Stimulated activated naive CD8-positive, alpha-beta T cell treated with anti-CD3 and anti-CD28 coated beads, Interleukin-15, Interleukin-2, amounts not matched to agents 100 U/mL and 50 U/mL, for 24 hours (primary cell): ENCODE data around the gene PRLR.
"Not testable (repeated sequence)": the region's sequence is repeated elsewhere in the genome, so short reads cannot be mapped to it uniquely, and the experiment has no call there.

Experiments
- ATAC-seq: fragments of 150-1000 bp; cut with Tn5 transposase; one replicate; pipeline ENCODE4 v1.10.0; 2021
- DNase-seq: peaks from one replicate; pipeline ENCODE4 v3.0.0; 2021

The PRLR gene

GRCh38 chr5:35230038-35230611 is at the start of gene PRLR:
PRLR (minus strand) TSS chr5:35230487; CDS start chr5:35089620, 140,867 bp downstream.
- DNase-seq (peak; percentile 5), ATAC-seq (no peak)

- ATAC-seq (no peak), DNase-seq (no peak)
Observed at GRCh38 chr5:35274839-35275509, 44.7 kb upstream of the PRLR start.

- no peak for DNase-seq
Observed at GRCh38 chr5:35269006-35269405, 38.7 kb upstream of the PRLR start.

GRCh38 chr5:35266276-35266675 is 36.0 kb upstream of the PRLR start:
- no peak for ATAC-seq
- DNase-seq, result no peak

More at GRCh38 chr5:35269006-35269405, 38.7 kb upstream of the PRLR start:
- ATAC-seq, result no peak

- ATAC-seq (no peak), DNase-seq (no peak)
Observed at GRCh38 chr5:35264509-35264908, 34.2 kb upstream of the PRLR start.

- DNase-seq (no peak), ATAC-seq (no peak)
Observed at GRCh38 chr5:35263266-35263877, 33.1 kb upstream of the PRLR start.

- DNase-seq, result no peak
- ATAC-seq, result no peak
Observed at GRCh38 chr5:35253582-35253981, 23.3 kb upstream of the PRLR start.

GRCh38 chr5:35252963-35253362 is 22.7 kb upstream of the PRLR start:
- DNase-seq, result no peak
- ATAC-seq, result no peak

- DNase-seq, result no peak
Observed at GRCh38 chr5:35248843-35249780, 18.8 kb upstream of the PRLR start.

GRCh38 chr5:35247648-35248034 is 17.4 kb upstream of the PRLR start:
- no peak for DNase-seq
- no peak for ATAC-seq

More at GRCh38 chr5:35248843-35249780, 18.8 kb upstream of the PRLR start:
- ATAC-seq, result no peak

- DNase-seq (no peak), ATAC-seq (no peak)
Observed at GRCh38 chr5:35246900-35247647, 16.8 kb upstream of the PRLR start.

- no peak for DNase-seq
Observed at GRCh38 chr5:35246411-35246810, 16.1 kb upstream of the PRLR start.

GRCh38 chr5:35245371-35245770 is 15.1 kb upstream of the PRLR start:
- not testable (repeated sequence) for ATAC-seq, DNase-seq

More at GRCh38 chr5:35246411-35246810, 16.1 kb upstream of the PRLR start:
- ATAC-seq, result no peak

GRCh38 chr5:35244171-35244570 is 13.9 kb upstream of the PRLR start:
- ATAC-seq, result no peak

GRCh38 chr5:35242702-35243258 is 12.5 kb upstream of the PRLR start:
- ATAC-seq (no peak), DNase-seq (no peak)

More at GRCh38 chr5:35244171-35244570, 13.9 kb upstream of the PRLR start:
- DNase-seq, result no peak

- no peak for DNase-seq
- no peak for ATAC-seq
Observed at GRCh38 chr5:35240892-35241291, 10.6 kb upstream of the PRLR start.

- ATAC-seq (no peak), DNase-seq (no peak)
Observed at GRCh38 chr5:35239911-35240610, 9.8 kb upstream of the PRLR start.

- DNase-seq (no peak), ATAC-seq (no peak)
Observed at GRCh38 chr5:35239476-35239875, 9.2 kb upstream of the PRLR start.

- DNase-seq, result no peak
- no peak for ATAC-seq
Observed at GRCh38 chr5:35237580-35238376, 7.5 kb upstream of the PRLR start.

- ATAC-seq, result no peak
- DNase-seq, result no peak
Observed at GRCh38 chr5:35236770-35237169, 6.5 kb upstream of the PRLR start.
